ENCODE results near the gene ERVFRD-1. TPM values are rescaled to one million over a fixed set of nuclear protein-coding genes. Genes with fewer than 3 reads are reported as not detected.

ERVFRD-1 gene, protein sequence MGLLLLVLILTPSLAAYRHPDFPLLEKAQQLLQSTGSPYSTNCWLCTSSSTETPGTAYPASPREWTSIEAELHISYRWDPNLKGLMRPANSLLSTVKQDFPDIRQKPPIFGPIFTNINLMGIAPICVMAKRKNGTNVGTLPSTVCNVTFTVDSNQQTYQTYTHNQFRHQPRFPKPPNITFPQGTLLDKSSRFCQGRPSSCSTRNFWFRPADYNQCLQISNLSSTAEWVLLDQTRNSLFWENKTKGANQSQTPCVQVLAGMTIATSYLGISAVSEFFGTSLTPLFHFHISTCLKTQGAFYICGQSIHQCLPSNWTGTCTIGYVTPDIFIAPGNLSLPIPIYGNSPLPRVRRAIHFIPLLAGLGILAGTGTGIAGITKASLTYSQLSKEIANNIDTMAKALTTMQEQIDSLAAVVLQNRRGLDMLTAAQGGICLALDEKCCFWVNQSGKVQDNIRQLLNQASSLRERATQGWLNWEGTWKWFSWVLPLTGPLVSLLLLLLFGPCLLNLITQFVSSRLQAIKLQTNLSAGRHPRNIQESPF
- not detected for total RNA-seq

- intact Hi-C loops (cut with DNase I) = no loop called here
- Histone ChIP-seq H3K27ac (no peak within 1 kb of the TSS), H3K27me3 (no peaks in the 10 kb centered on the region), H3K4me3 (no peak within 1 kb of the TSS), H3K9me3 (no peaks in the 10 kb centered on the region), H3K4me1 (peaks cover 0 to 5% of the 10 kb centered on the region in 2 donors), H3K36me3 (no peaks in the 10 kb centered on the region)
- no peak for TF ChIP-seq CTCF (IDR thresholded peaks at IDR 0.05)
- DNase-seq (ENCODE audit: low spot score in 2 of 2) = no peak
These were observed at the start of gene ERVFRD-1 for GRCh38 chr6:11110921-11111768. TSS of gene ERVFRD-1 (minus strand) at chr6:11111725. CDS start at chr6:11105310, 6,415 bp downstream.

DNA sequence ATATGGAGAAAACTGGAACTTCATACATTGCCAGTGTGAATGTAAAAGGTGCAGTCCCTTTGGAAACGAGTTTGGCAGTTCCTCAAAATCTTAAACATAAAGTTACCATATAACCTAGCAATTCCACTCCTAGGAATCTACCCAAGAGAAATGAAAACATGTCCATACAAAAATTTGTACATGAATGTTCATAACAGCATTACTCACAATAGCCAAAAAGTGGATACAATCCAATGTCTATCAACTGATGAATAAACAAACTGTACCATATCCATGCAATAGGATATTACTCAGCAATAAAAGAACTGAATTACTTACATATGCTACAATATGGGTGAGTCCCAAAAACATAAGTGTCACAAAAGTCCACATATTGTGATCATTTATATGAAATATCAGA lies 48.7 kb upstream of the ERVFRD-1 start:
- no peak for DNase-seq (ENCODE audit: low spot score in 2 of 2)
- Histone ChIP-seq H3K36me3 (no peaks in the 10 kb centered on the region), H3K27me3 (no peaks in the 10 kb centered on the region), H3K4me1 (no peaks in the 10 kb centered on the region), H3K27ac (no peak overlapping the region), H3K4me3 (no peak overlapping the region), H3K9me3 (peaks cover 0 to 5% of the 10 kb centered on the region in 2 donors)
- intact Hi-C loops (cut with DNase I) = no loop called here
- no peak for TF ChIP-seq CTCF (IDR thresholded peaks at IDR 0.05)

- no peak for DNase-seq (ENCODE audit: low spot score in 2 of 2)
- Histone ChIP-seq H3K27ac (no peak overlapping the region), H3K27me3 (no peaks in the 10 kb centered on the region), H3K9me3 (peaks cover 0 to 5% of the 10 kb centered on the region in 2 donors), H3K4me1 (no peaks in the 10 kb centered on the region), H3K36me3 (no peaks in the 10 kb centered on the region), H3K4me3 (no peak overlapping the region)
- no peak for TF ChIP-seq CTCF (IDR thresholded peaks at IDR 0.05)
- intact Hi-C loops (cut with DNase I) = no loop called here
These were observed 44.1 kb upstream of the ERVFRD-1 start for GRCh38 chr6:11155589-11155988.

- intact Hi-C loops (cut with DNase I) = no loop called here
- Histone ChIP-seq H3K4me3 (no peak overlapping the region), H3K27me3 (no peaks in the 10 kb centered on the region), H3K4me1 (no peaks in the 10 kb centered on the region), H3K9me3 (peaks cover 0 to 5% of the 10 kb centered on the region in 2 donors), H3K36me3 (no peaks in the 10 kb centered on the region), H3K27ac (no peak overlapping the region)
- no peak for DNase-seq (ENCODE audit: low spot score in 2 of 2)
- no peak for TF ChIP-seq CTCF (IDR thresholded peaks at IDR 0.05)
These were observed 41.9 kb upstream of the ERVFRD-1 start for GRCh38 chr6:11153447-11153846.

- no peak overlapping the region for H3K27ac ChIP-seq
- no peaks in the 10 kb centered on the region for H3K36me3 ChIP-seq
- H3K4me3 ChIP-seq = no peak overlapping the region
- no peaks in the 10 kb centered on the region for H3K27me3 ChIP-seq
- no peaks in the 10 kb centered on the region for H3K4me1 ChIP-seq
- intact Hi-C loops (cut with DNase I) = no loop called here
- TF ChIP-seq CTCF (IDR thresholded peaks at IDR 0.05) = no peak
- peaks cover 0 to 5% of the 10 kb centered on the region in 2 donors for H3K9me3 ChIP-seq
- no peak for DNase-seq (ENCODE audit: low spot score in 2 of 2)
These were observed 41.1 kb upstream of the ERVFRD-1 start for GRCh38 chr6:11152581-11152980.

Data from ascending aorta (tissue), 2 donors.